Cerebellar cortex (tissue), 1 donor: ENCODE data around the gene NFE2L2.
"Not testable (repeated sequence)": the region's sequence is repeated elsewhere in the genome, so short reads cannot be mapped to it uniquely, and the experiment has no call there.

Source experiments
- DNase-seq: peaks from one replicate; pipeline ENCODE4 v3.0.0-alpha.2; 2015; ENCODE audit warnings: low spot score

Gene NFE2L2

DNA sequence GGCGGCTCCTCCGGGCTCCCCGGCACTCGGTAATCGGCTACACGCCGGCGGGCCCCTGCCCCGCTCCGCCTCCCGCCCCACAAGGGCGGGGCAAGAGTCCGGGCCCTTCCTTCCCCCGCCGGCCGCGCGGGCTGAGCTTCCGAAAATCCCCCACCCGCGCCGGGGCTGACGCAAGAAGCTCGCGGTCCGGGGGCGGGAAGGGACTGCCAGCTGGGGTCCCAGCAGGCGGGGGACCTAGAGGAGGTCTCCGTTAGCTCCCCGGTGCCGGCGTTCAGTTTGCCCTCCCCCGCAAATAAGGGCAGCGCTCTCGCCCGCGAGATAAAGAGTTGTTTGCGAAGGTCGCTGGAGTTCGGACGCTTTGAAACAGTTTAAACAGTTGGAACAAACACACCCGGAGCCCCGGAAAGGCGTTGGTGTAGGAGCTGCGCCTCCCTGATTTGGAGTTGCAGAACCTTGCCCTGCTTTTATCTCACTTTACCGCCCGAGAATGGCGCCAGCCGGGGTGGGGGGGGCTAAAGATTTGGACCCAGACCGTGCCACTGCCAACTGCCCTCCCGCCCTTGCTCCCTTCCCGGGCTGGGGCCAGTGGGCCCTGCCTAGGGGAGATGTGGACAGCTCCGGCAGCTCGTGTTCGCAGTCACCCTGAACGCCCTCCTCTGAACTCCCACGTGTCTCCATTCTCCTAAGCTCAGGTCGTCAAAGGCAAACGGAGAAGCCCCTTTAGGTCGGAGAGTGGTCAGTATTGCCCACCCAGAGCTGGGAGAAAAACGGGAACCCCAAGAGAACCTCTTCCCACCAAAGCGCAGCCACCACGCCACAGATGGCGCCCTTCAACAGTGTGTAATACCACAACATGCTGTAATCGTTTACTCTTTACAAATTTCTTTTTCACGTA is at the start of gene NFE2L2:
Gene NFE2L2 (minus strand): TSS at position 35 of the 895 bp plus-strand sequence. CDS start 151 bp downstream, outside the sequence.
- DNase-seq = peak; percentile 76

DNA sequence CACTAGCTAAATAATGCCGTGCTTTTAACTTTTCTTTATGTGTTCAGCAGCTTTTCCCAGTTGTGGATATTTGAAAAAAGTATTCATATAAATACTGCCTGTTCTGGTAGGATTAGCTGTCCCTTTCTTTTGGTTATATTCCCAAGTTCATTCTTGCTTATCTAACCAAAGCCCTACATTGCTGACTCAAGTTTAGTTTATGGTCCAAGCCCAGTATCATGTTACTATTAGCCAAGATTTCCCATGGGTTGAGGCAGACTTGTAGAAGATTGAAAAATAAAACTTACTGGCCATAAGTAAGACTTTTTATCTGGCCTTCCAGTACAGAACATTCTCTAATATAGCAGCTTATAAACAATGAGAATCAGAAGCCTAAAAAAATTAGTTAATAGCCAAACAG is 49.7 kb upstream of the NFE2L2 start:
- DNase-seq = no peak

- no peak for DNase-seq
Observed at GRCh38 chr2:177313162-177313781, 48.7 kb upstream of the NFE2L2 start.

GRCh38 chr2:177312562-177312961 is 48.0 kb upstream of the NFE2L2 start:
- no peak for DNase-seq

- DNase-seq = not testable (repeated sequence)
Observed at GRCh38 chr2:177309672-177310309, 45.3 kb upstream of the NFE2L2 start.

DNA sequence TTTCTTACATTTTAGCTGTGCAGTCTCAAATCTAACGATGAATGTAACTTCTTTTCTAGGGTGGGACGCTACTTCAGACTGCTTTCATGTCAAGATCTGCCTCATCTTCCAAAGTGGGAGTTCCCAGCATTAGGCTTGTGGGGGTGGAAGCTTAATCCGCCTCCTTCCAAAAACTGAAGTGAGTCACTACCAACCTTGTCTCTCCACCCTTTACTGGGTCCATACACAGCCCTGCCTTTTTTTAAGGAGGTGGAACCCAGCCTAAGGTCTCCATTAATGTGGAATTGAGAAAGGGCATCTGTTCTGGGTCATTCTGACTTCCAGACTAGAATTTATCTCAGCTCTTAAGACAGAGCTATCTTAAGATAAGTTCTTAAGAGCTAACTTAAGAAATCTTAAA is 42.0 kb upstream of the NFE2L2 start:
- DNase-seq = no peak

GRCh38 chr2:177303939-177304338 is 39.4 kb upstream of the NFE2L2 start:
- DNase-seq = no peak

DNA sequence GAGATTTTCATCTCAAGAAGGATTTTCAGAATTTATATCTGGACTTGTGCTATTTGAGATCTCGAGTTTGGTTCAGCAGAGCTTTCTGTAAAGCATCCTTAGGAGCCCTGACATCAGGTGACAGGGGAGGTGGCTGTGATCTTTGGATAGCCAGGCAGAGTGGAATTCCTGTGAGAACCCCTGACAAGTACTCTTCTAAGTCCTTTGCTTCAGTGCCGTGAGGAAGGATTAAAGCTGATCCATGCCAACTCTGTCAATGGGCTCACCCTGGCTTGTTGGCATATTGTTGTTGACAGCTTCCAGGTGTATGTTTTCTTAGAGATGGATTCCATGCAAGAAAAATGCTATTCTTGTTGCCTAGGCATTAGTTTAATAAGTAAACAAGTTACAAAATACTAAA is 38.0 kb upstream of the NFE2L2 start:
- DNase-seq = no peak

DNA sequence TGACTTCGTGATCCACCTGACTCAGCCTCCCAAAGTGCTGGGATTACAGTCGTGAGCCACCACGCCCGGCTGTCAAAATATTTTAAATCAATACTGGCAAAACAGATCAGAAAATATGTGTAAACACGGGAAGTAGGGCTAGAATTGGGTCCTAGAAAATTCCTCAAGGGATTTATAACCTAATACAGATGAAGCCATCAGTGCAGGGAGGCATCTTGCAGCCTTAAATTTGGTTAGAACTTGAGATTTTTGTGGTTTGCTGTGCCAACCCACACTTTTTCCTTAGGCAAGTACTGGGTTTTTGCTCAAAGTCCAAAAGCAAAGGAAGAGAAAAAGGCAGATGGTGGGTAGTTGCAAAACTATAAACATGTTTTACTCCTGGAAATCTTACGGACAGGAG is 33.7 kb upstream of the NFE2L2 start:
- DNase-seq = no peak

DNA sequence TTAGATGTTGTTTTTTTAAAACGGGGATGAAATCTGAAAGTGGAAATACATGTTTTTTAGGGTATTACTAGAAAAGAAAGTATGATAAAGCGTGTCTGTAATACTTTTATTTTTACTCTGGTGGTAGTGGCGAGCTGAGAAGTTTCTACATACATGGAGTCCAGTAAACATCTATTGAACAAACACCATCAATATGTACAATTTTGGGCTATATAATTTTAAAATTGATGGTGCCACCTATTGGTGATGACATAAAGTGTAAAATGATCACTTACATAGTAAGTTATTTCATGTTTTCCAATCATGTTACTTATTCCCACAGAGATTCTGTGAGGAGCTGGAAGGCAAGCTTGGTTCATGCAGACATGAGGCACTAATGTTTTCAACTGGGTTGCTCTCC is 31.5 kb upstream of the NFE2L2 start:
- peak; percentile 38 for DNase-seq

DNA sequence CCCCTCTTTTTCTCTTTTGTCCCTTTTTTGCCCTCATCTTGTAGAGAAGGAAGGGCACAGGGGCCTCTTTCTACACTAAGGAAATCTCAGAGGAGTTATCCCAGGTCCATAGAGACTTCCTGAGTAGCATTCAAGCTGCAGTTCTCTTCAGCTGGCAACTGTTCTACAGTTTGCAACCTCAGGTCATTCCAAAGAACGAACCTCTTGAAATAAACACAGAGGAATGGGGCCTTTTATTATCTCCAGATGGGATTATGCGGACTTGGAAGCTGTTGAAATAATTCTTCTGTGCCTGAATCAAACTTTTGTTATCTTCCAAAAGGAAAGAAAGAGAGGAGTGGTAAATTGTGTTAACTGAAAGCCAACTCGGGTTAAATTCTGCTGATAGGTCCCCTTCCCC is 31.0 kb upstream of the NFE2L2 start:
- DNase-seq = no peak

DNA sequence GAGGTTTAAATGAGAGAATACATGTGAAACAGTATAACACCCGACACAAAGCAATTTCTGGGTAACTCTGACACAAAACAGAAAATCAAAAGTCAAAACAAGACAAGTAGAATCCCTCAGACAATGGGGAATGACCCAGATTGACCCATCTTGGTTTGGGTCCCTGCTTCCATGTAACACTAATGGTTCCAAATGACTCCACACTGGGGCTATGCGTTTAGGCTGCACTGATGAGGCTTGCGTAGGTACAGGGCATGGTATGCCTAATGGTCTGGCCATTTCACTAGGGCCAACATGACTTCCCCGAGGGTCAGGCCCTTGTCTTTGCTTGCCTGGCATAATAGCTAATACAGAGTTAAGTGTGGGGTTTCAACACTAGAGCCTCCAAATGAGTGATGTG is 27.2 kb upstream of the NFE2L2 start:
- no peak for DNase-seq

DNA sequence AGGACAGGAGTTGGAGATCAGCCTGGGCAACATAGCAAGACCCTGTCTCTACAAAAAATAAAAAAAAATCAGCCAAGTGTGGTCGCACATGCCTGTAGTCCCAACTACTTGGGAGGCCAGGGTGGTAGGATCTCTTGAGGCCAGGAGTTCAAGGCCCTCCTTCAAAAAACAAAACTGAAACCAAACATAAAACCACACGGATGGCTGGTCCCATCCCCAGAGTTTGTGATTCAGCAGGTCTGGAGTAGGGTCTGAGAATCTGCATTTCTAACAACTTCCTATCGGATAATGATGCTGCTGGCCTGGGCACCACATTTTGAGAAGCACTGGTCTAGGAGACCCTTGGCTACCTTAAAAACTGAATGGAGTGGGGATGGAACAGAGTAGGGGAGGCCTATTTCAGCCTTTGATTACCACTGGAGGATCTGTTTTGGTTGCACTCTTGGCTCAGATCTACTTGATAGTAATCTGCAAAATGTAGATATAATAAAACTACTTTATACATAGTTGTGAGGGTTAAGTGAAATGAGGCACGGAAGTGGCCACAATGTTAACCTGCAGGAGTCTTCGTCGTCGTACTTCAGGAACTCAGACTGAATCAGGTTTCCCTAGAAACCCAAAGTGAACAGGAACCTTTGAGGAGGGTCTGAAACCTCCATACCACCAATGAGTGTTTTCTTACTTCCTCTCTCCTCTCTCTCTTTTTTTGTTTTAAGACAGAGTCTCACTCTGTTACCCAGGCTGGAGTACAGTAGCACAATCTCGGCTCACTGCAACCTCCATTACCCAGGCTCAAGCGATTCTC is 25.5 kb upstream of the NFE2L2 start:
- DNase-seq = no peak

DNA sequence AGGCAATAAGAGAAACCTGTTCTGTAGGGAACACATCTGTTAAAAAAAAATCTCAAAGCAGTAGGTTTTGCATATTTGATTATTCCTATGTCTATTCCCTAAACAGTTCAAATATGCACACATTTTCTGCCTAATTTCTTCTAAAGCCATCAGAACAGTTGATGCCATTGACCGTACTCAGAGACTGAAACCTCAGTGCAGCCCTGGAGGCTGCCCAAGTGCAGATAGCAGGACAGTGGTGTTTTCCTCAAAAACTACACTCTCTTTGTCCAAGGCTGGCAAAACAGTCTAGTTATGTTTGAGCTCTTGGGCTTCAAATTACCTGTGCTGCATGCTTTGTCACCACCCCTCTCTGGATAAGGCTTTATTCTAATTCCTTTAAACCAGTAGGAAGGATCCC is 23.3 kb upstream of the NFE2L2 start:
- no peak for DNase-seq

DNA sequence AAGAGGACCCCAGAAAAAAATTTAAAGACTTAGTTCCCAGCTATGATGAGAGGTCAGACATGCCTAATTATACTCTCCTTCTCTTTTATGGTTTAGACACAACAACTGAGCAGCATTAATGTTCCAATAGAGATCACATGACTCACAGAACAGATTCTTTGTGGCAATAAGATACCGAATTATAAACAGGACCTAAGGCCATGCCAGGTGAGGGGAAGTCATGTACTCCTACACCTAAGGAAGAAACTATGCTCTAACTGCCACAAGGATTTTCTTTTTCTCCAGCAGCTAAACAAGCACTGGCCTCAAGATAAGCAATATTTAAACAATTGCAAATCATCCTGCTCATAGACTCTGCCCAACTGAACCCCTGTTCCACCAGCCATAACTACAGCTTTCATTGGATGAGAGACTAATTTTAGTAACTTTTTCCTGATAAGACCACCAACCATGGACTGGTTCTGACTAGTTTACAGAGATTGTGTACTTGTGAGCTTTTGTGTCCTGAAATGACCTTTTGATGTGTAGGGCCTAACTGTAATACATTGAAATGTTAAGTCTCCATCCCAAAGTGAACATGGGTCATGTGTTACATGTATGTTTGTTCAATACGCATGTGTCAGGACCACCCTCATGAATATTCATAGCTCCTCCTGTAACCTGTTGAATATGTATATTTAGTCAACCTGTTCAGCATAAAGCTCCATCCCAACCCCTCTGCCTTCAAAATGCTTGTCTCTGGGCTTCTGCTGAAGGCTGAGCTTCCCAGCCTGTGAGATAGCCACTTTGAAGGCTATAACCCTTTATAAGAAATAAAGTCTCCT is 21.6 kb upstream of the NFE2L2 start:
- DNase-seq = no peak

GRCh38 chr2:177284531-177284930 is 20.0 kb upstream of the NFE2L2 start:
- DNase-seq = no peak

GRCh38 chr2:177283906-177284305 is 19.4 kb upstream of the NFE2L2 start:
- no peak for DNase-seq

DNA sequence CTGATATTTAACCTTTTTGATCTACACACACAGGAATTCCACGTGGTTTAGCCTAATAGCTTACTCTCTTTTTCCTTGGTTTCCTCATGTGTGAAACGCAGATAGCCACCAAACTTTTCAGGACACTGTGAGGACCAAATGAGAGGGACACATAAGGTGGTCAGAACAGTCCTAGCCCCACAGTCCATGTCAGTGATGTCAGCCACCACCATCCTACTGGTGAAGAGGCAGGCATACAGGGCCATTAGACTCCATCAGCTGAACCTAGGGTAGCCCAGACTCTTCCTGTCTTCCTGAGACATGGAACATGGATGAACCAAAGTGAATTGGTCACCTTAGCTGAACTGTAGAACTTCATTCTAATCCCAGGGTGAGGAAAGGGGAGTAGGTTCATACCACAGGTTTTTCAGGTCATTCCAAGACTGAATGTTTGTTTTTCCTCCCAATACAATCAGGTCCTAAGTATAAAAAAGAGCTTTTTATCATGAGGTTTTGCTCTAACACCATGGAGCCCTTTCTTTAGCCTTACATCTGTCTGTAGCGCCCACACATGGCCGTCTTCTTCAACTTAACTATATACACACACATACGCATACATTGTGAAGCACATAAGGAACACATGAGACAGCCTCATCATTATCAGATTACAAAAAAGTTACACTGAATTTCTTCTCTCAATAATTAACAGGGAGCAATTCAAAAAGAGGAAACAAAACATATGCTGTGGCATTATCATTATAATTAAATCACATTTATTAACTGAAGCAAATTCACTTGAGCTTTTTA is 18.5 kb upstream of the NFE2L2 start:
- DNase-seq = no peak

- peak; percentile 85 for DNase-seq
Observed at GRCh38 chr2:177282181-177282641, 17.7 kb upstream of the NFE2L2 start.
